NCI-H2029 (cell line): ENCODE results near the gene TIMP4.

Source experiments
- DNase-seq: peaks from one replicate; lab custom pipeline; 2025; lab: John Stamatoyannopoulos, UW

Gene TIMP4

DNA sequence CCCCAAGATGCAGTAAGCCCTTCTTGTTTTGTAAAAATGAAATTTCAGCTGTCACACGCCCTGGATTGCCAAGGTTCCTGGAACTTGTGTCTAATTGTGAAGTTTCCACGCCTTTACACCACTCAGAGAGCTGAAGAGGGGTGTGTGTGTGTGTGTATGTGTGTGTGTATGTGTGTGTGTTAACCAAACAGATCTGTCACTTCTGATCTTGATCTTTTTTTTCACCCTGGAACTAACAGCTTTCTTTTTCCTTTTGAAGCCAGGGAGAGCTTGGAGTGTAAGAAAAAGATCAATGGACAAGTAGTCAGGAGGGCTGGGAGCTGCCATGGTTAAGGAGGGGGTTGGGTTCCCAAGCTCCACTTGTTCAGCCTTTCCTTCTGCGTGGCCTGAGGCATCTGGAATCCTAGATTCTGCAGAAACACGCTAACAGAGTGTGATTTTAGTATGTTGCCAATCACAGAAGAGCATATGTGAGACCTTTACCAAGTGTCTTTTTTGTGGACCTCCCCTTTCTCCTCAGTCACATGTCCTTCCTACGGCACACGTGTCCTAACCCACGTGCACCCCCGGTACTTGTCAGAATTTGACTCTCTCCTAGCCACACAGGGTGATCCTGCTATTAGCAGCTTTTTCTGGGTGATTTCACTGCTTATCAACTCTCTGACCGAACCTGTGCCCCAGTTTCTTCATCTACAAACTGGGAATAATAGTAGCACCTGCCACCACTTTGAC, 11.5 kb downstream of the TIMP4 start:
- DNase-seq = no peak

DNA sequence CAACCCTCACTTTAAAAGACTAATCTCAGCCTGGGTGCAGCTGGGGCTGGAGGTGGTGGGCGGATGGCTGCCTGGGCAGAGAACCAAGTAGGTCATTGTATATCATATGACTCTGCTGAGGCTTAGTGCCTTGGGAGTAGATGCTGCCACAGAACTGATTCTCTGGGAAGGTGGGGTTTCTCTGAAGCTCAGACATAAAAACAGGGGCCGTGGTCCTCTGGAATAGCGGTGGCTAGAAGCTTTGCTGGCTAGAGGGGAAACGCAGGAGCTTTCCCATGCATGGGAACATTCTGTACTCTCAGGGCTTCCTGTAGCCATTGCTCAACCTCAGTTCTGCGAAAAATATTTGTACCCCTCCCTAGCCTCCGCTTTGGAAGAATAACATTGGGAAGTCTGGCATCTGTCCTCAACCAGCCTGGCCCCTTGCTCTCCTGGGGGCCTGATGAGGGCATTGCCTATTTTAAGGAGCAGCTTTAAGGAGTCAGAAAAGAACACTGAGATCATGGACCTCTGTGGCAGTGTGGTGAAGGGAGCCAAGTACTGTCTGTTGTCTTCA, 14.7 kb downstream of the TIMP4 start:
- DNase-seq = no peak

GRCh38 chr3:12142476-12142875, 16.2 kb downstream of the TIMP4 start:
- DNase-seq = no peak

DNA sequence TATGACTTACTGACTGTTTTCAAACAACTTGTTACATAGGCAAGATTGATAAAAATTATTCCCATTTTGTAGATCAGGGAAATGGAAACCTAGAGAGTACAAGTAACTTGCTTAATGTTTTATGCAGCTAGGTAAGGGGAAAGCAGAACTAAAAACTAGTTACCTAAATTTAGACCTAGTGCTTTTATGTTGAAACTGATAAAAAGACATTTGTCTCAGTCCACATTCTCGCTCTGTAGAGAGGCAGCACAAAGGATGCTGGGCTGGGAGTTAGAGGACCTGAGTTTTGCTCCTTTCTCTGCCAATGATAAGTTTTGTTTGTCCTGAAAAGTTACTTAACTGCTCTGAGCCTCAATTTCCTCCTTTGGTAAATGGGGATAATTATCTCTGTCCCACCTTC, 17.4 kb downstream of the TIMP4 start:
- no peak for DNase-seq

- no peak for DNase-seq
Measured at GRCh38 chr3:12139111-12139511, 19.6 kb downstream of the TIMP4 start.

- peak; percentile 6 for DNase-seq
Measured at GRCh38 chr3:12138044-12138443, 20.7 kb downstream of the TIMP4 start.

- no peak for DNase-seq
Measured at GRCh38 chr3:12136371-12136770, 22.3 kb downstream of the TIMP4 start.

DNA sequence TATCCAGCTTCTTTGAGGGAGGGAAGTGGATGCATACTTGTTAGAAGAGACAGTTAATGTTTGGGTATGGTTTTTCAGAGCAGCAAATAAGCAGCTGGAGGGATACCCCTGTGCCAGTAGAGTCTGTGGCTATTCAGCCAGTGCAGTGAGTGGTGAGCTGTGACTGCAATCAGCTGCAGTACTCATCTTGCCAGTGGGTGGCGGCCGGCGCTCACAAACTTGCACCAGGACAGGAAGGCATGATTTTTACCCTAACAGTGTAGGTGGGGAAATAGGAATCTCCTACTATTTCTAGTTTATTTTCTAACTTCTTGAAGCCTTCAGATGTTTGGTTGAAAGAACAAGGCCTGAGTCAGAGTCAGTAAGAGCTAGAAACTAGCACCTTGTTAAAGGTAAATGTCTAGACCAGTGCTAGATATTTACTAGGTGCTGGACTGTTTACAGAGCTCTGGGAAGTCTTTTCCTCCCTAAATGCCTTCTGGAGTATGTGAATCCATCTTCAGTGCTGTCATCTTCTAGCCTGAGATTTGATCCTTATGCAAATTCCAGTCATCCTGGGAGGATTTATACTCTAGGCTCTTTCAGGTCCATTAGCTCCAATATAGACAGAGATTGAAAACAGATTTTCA, 23.6 kb downstream of the TIMP4 start:
- no peak for DNase-seq

DNA sequence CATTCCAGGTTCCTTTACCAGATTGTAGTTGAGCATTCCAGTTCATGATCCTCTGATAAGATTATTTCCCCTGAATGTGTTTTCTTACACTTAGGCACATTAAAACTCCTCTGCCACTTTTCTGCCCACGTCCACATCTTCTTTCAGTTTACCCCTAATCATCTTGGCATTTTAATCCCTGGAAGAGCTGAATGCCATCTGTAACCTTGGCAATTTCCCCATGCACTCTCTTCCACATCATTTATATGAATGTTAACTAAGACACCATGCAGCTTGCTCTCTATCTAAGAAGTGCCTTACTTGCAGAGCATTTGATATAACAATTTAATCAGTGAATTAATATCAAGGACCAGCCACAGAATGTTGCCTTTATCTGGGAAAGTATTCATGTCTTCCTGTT, 25.8 kb downstream of the TIMP4 start:
- DNase-seq = no peak

DNA sequence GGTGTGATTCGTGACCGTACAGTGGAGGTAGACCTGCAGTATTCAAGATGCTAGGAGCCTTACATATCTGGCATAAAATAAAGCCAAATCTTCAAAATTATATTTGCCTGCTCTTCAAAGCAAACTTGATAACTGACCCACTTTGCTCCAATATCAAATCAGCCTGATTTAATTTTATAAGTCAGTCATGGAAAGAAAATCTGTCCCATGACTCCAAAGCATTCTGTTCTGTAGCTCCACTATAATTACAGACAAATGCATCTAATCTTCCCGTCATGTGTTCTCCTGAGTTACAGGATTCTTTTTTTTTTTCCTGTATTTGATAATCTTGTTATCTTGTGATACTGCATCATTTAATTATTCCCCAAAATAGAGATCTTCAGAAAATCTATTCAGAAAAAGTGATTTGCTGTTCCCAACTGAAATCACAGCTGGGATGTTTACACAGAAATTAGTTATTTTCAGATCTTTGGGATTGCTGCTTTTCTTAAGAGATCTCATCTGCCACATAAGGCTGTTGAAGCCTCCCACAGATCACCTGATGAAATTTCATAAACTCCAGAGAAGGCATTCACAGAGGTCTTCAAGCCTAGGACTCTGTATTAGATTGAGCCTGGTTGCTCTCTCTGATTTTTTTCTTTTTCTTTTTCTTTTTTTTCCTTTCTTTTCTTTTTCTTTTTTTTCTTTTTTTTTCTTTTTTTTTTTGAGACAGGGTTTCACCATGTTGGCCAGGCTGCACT, 27.2 kb downstream of the TIMP4 start:
- no peak for DNase-seq

- no peak for DNase-seq
Measured at GRCh38 chr3:12127391-12127790, 31.3 kb downstream of the TIMP4 start.

- no peak for DNase-seq
Measured at GRCh38 chr3:12125772-12126171, 32.9 kb downstream of the TIMP4 start.

- no peak for DNase-seq
Measured at GRCh38 chr3:12121466-12121865, 37.2 kb downstream of the TIMP4 start.

DNA sequence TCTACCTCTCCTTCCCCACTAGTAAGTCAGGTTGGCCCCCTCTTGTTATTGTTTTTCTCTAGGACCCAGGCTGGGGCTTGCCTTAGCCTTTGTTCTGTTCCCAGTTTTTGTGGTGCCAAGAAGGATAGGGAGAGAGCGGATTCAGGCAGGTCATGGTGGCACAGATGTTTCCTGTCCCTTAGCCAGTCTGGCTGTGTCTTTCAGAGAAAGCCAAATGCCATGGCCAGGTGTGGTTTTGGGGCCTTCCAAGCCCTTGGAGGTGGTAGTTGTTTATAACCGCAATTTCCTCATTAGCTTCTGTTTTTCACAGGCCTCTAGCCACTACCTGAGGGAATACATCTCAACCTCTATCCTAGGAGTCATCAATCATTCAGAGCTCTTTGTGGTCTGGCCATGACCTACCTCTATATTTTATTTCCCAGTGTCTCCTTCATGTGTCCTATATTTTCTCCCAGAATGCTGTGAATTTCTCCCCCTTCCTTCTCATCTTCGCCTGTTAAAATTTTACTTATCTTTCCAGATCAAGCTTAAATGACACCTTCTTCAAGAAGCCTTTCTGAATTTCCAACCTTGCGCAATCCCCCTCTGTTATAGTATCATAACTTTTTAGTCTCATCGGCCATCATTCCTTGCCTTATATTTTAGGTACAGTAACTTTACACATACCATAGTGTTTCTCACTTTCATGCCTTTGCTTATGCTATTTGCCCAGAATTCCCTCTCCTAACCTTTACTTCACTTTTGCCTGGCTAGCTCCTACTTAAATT, 38.2 kb downstream of the TIMP4 start:
- no peak for DNase-seq

- DNase-seq = no peak
Measured at GRCh38 chr3:12117473-12117872, 41.2 kb downstream of the TIMP4 start.

- no peak for DNase-seq
Measured at GRCh38 chr3:12116870-12117269, 41.8 kb downstream of the TIMP4 start.

DNA sequence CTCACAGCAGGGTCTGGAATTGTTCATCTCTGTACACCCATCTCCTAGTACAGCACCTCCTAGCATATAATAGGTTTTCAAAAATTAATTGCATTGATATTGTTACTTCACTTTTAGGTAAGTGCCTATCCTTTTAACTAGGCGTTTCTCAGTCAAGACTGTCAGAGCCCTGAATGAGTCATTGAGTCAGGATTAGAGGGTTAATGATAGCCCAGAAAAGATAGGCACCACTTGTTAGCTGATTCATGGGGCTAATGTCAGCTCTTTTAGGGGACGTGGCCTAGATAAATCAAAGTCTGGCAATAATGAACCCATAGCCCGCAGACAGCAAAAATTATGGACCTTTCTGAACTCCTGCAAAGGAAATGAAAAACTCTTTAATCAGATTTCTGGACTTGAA, 42.9 kb downstream of the TIMP4 start:
- DNase-seq = no peak

- DNase-seq = no peak
Measured at GRCh38 chr3:12115104-12115503, 43.6 kb downstream of the TIMP4 start.

DNA sequence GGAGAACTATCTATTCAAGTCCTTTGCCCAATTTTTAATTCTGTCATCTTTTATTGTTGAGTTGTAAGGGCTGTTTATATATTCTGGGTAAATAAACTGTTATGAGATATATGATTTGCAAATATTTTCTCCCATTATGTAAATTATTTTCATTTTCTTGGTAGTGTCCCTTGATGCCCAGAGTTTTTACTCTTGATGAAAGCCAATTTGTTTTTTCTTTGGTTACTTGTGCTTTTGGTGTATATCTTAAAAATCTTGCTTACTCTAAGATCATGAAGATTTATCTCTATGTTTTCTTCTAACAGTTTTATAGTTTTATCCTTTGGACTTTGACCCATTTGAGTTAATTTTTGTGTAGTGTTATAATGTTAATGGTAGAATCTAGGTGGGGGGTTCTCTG, 44.5 kb downstream of the TIMP4 start:
- no peak for DNase-seq

DNA sequence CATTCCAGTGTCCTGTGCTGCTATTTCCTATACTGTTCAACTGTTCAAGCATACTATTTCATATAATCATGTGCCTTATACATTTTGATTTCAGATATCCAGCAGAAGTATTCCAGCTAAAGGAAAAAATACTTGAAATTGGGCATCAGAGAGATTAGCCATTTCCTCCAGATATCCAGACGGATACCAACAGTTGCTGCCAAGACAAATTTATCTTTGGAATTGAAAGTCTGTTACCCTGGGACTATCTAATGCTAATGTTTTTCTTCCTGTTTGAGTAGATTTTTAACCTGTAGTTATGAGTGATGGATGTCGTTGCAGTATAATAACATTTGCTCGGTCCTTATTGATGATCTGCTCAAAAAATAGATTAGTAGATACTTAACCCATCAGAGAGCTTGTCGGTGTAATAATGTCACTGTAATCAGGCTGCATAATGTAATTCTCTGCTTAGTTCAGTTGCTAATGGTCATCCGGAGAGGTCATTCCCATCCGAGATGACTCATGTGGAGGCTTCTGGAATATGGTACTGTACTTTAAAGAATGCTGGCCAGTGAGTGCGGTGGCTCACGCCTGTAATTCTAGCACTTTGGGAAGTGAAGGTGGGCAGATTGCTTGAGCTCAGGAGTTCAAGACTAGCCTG, 51.5 kb downstream of the TIMP4 start:
- DNase-seq = no peak
